AG04450 (cell line): ENCODE measurements around the gene VSTM2A. TPM values are rescaled to one million over a fixed set of nuclear protein-coding genes. Genes with fewer than 3 reads are reported as not detected.
"Not testable (repeated sequence)": the region's sequence is repeated elsewhere in the genome, so short reads cannot be mapped to it uniquely, and the experiment has no call there.

ENCODE experiments used
- CTCF ChIA-PET: fragments of 300-600, 350-600 bp; formaldehyde crosslinking; extraction: SDS; loops from one replicate; lab custom pipeline; 2022; ENCODE audit warnings: antibody characterized with exemption, inconsistent platforms; lab: Charles Lee
- POLR2A ChIA-PET: fragments of 350-600 bp; formaldehyde crosslinking; extraction: SDS; loops from one replicate; lab custom pipeline; 2021; ENCODE audit warnings: antibody characterized with exemption, inconsistent platforms; lab: Yijun Ruan, JAX
- DNase-seq: peaks from one replicate; pipeline ENCODE4 v3.0.0-alpha.2; 2011; ENCODE audit warnings: low read depth, low spot score
- H3K27ac ChIP-seq: one replicate; pipeline ENCODE4 v1.5.1; 2012; ENCODE audit warnings: low read depth, low read length, control low read depth
- H3K27me3 ChIP-seq: one replicate; pipeline ENCODE4 v1.6.0; 2012; ENCODE audit warnings: low read length; ENCODE audit not compliant: control insufficient read depth, insufficient read depth
- H3K4me3 ChIP-seq: 2 replicates; pipeline ENCODE4 v1.5.1; 2011; ENCODE audit warnings: mild to moderate bottlenecking, low read depth, low read length, control low read depth
- H3K9me3 ChIP-seq: 2 replicates; pipeline ENCODE4 v1.5.1; 2012; ENCODE audit warnings: low read length; ENCODE audit not compliant: control insufficient read depth, insufficient read depth
- CTCF ChIP-seq: IDR thresholded peaks from 2 replicates; pipeline ENCODE4 v1.5.1; 2011; ENCODE audit warnings: low read depth, low read length, control low read depth, inconsistent platforms
- polyA minus RNA-seq: library from RNA; depleted of rRNA, polyadenylated mRNA; stranded (reverse); fragments of >200 nt; gene quantifications from 2 replicates; pipeline ENCODE4 v1.2.3, GENCODE V29; 2011; rRNA and poly(A)+ RNA removed
- polyA plus RNA-seq: library from polyadenylated mRNA; depleted of rRNA; stranded (reverse); fragments of >200 nt; gene quantifications from 2 replicates; pipeline ENCODE4 v1.2.3, GENCODE V29; 2011; rRNA removed

VSTM2A gene
- polyA plus RNA-seq: not detected in 2 replicates
- polyA minus RNA-seq: not detected in 2 replicates

GRCh38 chr7:54541669-54542625 is at the start of gene VSTM2A:
Gene VSTM2A, plus strand, starts transcription at chr7:54542375. Its CDS starts 356 bp downstream, at chr7:54542731.
- Histone ChIP-seq H3K27ac (no peak within 1 kb of the TSS), H3K27me3 (peaks cover 23% of the 10 kb centered on the region), H3K9me3 (no peaks in the 10 kb centered on the region; the same call in 1 of the 2 replicates), H3K4me3 (no peak within 1 kb of the TSS)
- no peak for TF ChIP-seq CTCF
- POLR2A ChIA-PET: no interaction called here
- no peak for DNase-seq
- CTCF ChIA-PET: no interaction called here

- POLR2A ChIA-PET, H3K9me3 ChIP-seq, H3K27me3 ChIP-seq, H3K4me3 ChIP-seq, H3K27ac ChIP-seq, CTCF ChIA-PET, DNase-seq: not testable (repeated sequence)
Observed at GRCh38 chr7:54504531-54504930, 37.6 kb upstream of the VSTM2A start.

- H3K27me3 ChIP-seq: no peaks in the 10 kb centered on the region
- no peak overlapping the region for H3K4me3 ChIP-seq
- H3K27ac ChIP-seq: no peak overlapping the region
- CTCF ChIA-PET: no interaction called here
- POLR2A ChIA-PET: no interaction called here
- TF ChIP-seq CTCF: no peak
- peaks cover 14% of the 10 kb centered on the region; the same call in 1 of the 2 replicates for H3K9me3 ChIP-seq
- no peak for DNase-seq
Observed at GRCh38 chr7:54529568-54529967, 12.6 kb upstream of the VSTM2A start.

GRCh38 chr7:54538122-54538521 is 4.1 kb upstream of the VSTM2A start:
- CTCF ChIA-PET: no interaction called here

GRCh38 chr7:54543051-54543488 is 895 bp downstream of the VSTM2A start:
- ChIA-PET POLR2A (no interaction called here), CTCF (no interaction called here)
- H3K4me3 ChIP-seq: no peak overlapping the region
- DNase-seq: no peak
- peaks cover 23% of the 10 kb centered on the region for H3K27me3 ChIP-seq
- no peak overlapping the region for H3K27ac ChIP-seq
- TF ChIP-seq CTCF: no peak
- no peaks in the 10 kb centered on the region; the same call in 1 of the 2 replicates for H3K9me3 ChIP-seq

More at GRCh38 chr7:54538122-54538521, 4.1 kb upstream of the VSTM2A start:
- no peak overlapping the region for H3K4me3 ChIP-seq
- H3K27me3 ChIP-seq: peaks cover 15% of the 10 kb centered on the region
- TF ChIP-seq CTCF: no peak
- no peak overlapping the region for H3K27ac ChIP-seq
- POLR2A ChIA-PET: no interaction called here
- H3K9me3 ChIP-seq: no peaks in the 10 kb centered on the region; the same call in 1 of the 2 replicates
- no peak for DNase-seq
